Activated CD4-positive, CD25-positive, alpha-beta regulatory T cell treated with anti-CD3 and anti-CD28 coated beads, Interleukin-2, amount 50 U/mL, for 24 hours (primary cell): ENCODE measurements around the gene TRAK2.
"Not testable (repeated sequence)": the region's sequence is repeated elsewhere in the genome, so short reads cannot be mapped to it uniquely, and the experiment has no call there.

Experiments used
- ATAC-seq, 2 donors: fragments of 150-1000 bp; cut with Tn5 transposase; one replicate each; pipeline ENCODE4 v1.10.0; 2021; ENCODE audit warnings: mild to moderate bottlenecking in 1 of 2, moderate library complexity in 1 of 2

TRAK2 gene

GRCh38 chr2:201451292-201452057, at the start of gene TRAK2, which contains the start of gene STRADB:
TRAK2 (minus strand) TSS chr2:201451458; CDS start chr2:201420507, 30,951 bp downstream.
STRADB (plus strand) TSS chr2:201451740; CDS start chr2:201454841, 3,101 bp downstream.
- peak; percentile 83 to 84 for ATAC-seq

GRCh38 chr2:201500534-201500933, 49.3 kb upstream of the TRAK2 start:
- no peak for ATAC-seq

GRCh38 chr2:201496785-201497184, 45.5 kb upstream of the TRAK2 start:
- peak in 1 of 2 donors; percentile 55 for ATAC-seq

GRCh38 chr2:201490291-201490690, 39.0 kb upstream of the TRAK2 start:
- ATAC-seq: no peak

- ATAC-seq: no peak
Measured at GRCh38 chr2:201484805-201485204, 33.5 kb upstream of the TRAK2 start.

GRCh38 chr2:201483758-201484157, 32.5 kb upstream of the TRAK2 start:
- ATAC-seq: not testable (repeated sequence)

- ATAC-seq: no peak
Measured at GRCh38 chr2:201483342-201483741, 32.1 kb upstream of the TRAK2 start.

- ATAC-seq: no peak
Measured at GRCh38 chr2:201482543-201482942, 31.3 kb upstream of the TRAK2 start.

- ATAC-seq: no peak
Measured at GRCh38 chr2:201472411-201472810, 21.2 kb upstream of the TRAK2 start.

- no peak for ATAC-seq
Measured at GRCh38 chr2:201471732-201472393, 20.6 kb upstream of the TRAK2 start.

GRCh38 chr2:201470821-201471731, 19.8 kb upstream of the TRAK2 start:
- no peak for ATAC-seq

GRCh38 chr2:201467666-201468065, 16.4 kb upstream of the TRAK2 start:
- ATAC-seq: no peak

- no peak for ATAC-seq
Measured at GRCh38 chr2:201466050-201466675, 14.9 kb upstream of the TRAK2 start.

- ATAC-seq: no peak
Measured at GRCh38 chr2:201465524-201465971, 14.3 kb upstream of the TRAK2 start.

- ATAC-seq: no peak
Measured at GRCh38 chr2:201464547-201464946, 13.3 kb upstream of the TRAK2 start.

GRCh38 chr2:201460532-201460931, 9.3 kb upstream of the TRAK2 start:
- no peak for ATAC-seq

GRCh38 chr2:201458381-201458780, 7.1 kb upstream of the TRAK2 start:
- no peak for ATAC-seq

- no peak for ATAC-seq
Measured at GRCh38 chr2:201452922-201453643, 1.8 kb upstream of the TRAK2 start.

- ATAC-seq: peak; percentile 5 to 13
Measured at GRCh38 chr2:201452058-201452921, 1.0 kb upstream of the TRAK2 start.

GRCh38 chr2:201450954-201451291, 335 bp downstream of the TRAK2 start:
- ATAC-seq: peak; percentile 0

GRCh38 chr2:201448701-201449100, 2.6 kb downstream of the TRAK2 start:
- ATAC-seq: peak; percentile 9 to 11
